GM12873 (cell line): ENCODE measurements around the gene ZBTB34.
A peak's percentile ranks its signal among the peaks of the same experiment; 100 is the strongest.

Source experiments
- TF ChIP-seq, protein P1 (sequence below): IDR thresholded peaks from 2 replicates; pipeline ENCODE4 v1.5.1; 2012; ENCODE audit warnings: low read depth, mild to moderate bottlenecking, moderate library complexity, low read length, control low read depth; ENCODE audit not compliant: insufficient read depth; ENCODE audit errors: missing control alignments

ZBTB34 gene, protein sequence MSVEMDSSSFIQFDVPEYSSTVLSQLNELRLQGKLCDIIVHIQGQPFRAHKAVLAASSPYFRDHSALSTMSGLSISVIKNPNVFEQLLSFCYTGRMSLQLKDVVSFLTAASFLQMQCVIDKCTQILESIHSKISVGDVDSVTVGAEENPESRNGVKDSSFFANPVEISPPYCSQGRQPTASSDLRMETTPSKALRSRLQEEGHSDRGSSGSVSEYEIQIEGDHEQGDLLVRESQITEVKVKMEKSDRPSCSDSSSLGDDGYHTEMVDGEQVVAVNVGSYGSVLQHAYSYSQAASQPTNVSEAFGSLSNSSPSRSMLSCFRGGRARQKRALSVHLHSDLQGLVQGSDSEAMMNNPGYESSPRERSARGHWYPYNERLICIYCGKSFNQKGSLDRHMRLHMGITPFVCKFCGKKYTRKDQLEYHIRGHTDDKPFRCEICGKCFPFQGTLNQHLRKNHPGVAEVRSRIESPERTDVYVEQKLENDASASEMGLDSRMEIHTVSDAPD

DNA sequence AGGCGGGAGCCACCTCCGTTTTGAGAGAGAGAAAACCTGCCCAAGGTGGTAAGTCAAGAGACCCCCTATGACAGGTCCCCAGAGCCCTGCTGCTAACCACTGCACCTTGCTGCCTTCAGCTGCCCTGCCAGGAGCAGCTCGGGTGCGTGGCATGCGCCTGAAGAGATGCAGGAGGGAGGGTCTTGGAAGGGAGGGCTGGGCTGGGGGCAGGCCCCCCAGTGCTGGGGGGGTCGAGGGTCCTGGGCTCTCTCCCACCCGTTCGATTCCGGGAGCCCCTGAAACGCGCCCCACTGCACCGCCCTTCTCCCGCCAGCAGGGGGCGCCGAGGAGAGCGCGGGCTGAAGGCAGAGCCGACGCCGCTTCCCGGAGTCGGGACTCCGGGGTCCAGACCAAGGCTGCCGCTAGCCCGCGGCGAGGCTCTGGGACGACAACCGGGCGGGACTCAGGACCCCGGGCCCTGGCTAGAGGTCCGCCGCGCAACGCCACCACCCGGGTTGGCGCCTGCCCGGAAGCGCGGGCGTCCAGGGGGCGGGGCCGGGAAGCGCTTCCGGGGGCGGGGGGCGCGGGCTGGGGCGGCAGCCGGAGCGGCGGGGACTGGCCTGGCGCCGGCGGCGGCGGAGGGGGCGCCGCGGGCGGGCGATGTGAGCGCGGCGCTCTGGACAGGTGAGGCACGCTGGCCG, at the start of gene ZBTB34:
ZBTB34 (plus strand) TSS at position 563 of the 680 bp plus-strand sequence. CDS start 18,761 bp downstream, outside the sequence.
- TF ChIP-seq, protein P1, sequence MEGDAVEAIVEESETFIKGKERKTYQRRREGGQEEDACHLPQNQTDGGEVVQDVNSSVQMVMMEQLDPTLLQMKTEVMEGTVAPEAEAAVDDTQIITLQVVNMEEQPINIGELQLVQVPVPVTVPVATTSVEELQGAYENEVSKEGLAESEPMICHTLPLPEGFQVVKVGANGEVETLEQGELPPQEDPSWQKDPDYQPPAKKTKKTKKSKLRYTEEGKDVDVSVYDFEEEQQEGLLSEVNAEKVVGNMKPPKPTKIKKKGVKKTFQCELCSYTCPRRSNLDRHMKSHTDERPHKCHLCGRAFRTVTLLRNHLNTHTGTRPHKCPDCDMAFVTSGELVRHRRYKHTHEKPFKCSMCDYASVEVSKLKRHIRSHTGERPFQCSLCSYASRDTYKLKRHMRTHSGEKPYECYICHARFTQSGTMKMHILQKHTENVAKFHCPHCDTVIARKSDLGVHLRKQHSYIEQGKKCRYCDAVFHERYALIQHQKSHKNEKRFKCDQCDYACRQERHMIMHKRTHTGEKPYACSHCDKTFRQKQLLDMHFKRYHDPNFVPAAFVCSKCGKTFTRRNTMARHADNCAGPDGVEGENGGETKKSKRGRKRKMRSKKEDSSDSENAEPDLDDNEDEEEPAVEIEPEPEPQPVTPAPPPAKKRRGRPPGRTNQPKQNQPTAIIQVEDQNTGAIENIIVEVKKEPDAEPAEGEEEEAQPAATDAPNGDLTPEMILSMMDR, result peak; percentile 94

DNA sequence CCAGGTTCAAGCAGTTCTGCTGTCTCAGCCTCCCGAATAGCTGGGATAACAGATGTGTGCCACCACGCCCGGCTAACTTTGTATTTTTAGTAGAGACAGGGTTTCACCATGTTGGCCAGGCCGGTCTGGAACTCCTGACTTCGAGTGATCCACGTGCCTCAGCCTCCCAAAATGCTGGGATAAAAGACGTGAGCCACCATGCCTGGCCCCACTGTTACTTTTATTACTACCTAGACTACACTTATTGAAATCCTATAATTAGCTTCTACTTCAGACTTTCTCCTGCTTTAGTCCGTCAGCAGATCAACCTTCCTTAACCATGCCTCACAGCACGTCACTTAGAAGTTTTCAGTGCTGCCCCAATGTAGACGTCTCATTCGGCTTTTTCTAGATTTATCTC, 47.4 kb upstream of the ZBTB34 start:
- TF ChIP-seq, protein P1, result no peak

DNA sequence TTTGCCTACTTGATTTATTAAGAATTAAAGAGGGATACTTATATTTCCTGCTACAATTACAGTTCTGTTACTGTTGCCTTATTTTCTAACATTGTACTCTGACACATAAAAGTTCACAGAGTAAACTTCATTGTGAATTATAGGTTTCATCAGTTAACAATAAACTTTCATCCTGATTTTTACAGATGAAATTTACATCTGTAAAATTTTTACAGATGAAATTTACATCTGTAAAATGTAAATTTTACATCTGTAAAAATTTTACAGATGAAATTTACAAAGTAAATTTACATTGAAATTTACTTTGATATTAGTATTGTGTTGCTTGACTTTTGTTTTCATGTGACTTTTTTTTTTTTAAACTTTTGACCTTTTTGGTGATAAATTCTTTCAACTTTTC, 46.3 kb upstream of the ZBTB34 start:
- TF ChIP-seq, protein P1, result no peak

DNA sequence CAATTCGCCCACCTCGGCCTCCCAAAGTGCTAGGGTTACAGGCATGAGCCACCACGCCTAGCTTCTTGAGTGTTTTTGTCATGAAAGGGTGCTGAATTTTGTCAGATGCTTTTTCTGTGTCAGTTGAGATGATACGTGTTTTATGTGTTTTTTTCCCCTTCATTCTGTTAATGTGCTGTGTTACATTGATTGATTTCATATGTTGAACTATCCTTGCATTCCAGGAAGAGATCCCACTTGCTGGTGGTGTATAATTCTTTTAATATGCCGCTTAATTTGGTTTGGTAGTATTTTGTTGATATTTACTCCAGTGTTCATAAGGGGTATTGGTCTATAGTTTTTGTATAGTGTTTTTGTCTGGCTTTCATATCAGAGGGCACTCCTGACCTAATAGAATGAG, 42.0 kb upstream of the ZBTB34 start:
- TF ChIP-seq, protein P1, result no peak

DNA sequence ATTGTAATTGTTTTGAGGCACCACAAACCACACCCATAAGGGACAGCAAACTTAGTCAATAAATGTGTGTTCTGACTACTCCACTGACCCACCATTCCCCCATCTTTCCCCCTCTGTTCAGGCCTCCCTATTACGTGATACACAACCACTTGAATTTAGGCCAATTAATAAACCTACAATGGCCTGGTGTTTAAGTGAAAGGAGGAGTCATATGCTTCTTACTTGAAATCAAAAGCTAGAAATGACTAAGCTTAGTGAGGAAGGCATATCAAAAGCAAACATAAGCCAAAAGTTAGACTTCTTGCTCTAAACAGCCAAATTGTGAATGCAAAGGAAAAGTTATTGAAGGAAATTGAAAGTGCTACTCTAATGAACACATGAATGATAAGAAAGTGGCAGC, 41.0 kb upstream of the ZBTB34 start:
- TF ChIP-seq, protein P1, result no peak

DNA sequence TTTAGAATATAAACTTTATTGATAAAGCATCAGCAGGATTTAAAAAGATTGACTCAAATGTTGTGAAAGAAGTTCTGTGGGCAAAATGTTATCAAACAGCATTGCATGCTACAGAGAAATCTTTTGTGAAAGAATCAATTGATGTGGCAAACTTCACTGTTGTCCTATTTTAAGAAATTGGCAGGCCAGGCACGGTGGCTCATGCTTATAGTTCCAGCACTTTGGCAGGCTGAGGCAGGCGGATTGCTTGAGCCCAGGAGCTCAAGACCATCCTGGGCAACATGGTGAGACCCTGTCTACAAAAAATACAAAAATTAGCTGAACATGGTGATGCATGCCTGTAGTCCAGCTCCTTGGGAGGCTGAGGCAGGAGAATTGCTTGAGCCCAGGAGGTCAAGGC, 38.2 kb upstream of the ZBTB34 start:
- TF ChIP-seq, protein P1, result no peak

DNA sequence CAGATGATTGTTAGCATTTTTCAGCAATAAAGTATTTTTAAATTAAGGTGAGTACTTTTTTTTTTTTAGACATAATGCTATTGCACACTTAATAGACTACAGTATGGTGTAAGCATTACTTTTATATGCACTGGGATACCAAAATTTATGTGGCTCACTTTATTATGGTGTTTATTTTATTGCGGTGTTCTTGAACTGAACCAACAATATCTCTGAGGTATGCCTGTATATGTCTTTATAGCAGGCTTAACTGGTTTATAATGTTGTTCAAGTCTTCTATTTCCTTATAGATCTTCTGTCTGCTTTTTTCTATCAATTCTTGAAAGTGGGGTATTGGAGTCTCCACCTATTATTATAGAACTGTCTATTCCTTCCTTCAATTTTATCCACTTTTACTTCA, 37.6 kb upstream of the ZBTB34 start:
- TF ChIP-seq, protein P1, result no peak
